H9 (cell line): ENCODE measurements around the gene GALNT17. TPM values are rescaled to one million over a fixed set of nuclear protein-coding genes. Genes with fewer than 3 reads are reported as not detected.
"Not testable (repeated sequence)": the region's sequence is repeated elsewhere in the genome, so short reads cannot be mapped to it uniquely, and the experiment has no call there.

Source experiments
- DNase-seq: peaks from one replicate; pipeline ENCODE4 v3.0.0-alpha.2; 2017
- H2AFZ ChIP-seq: one replicate; pipeline ENCODE4 v1.6.1; 2013; ENCODE audit warnings: mild to moderate bottlenecking, low read length, control low read depth, moderate library complexity
- H2AK5ac ChIP-seq: 2 replicates; pipeline ENCODE4 v1.6.1; 2013; ENCODE audit warnings: low read length, control low read depth, mixed read lengths; ENCODE audit not compliant: insufficient read length
- H2BK120ac ChIP-seq: one replicate; pipeline ENCODE4 v1.6.1; 2013; ENCODE audit warnings: low read depth, mild to moderate bottlenecking, low read length, control low read depth, inconsistent platforms; ENCODE audit not compliant: poor library complexity, severe bottlenecking
- H2BK12ac ChIP-seq: 2 replicates; pipeline ENCODE4 v1.6.1; 2013; ENCODE audit warnings: low read length, control low read depth, mixed read lengths, low read depth; ENCODE audit not compliant: insufficient read length
- H2BK15ac ChIP-seq: 2 replicates; pipeline ENCODE4 v1.6.1; 2013; ENCODE audit warnings: low read depth, low read length, control low read depth
- H2BK20ac ChIP-seq: one replicate; pipeline ENCODE4 v1.6.1; 2013; ENCODE audit warnings: low read depth, mild to moderate bottlenecking, low read length, control low read depth, inconsistent platforms; ENCODE audit not compliant: poor library complexity, severe bottlenecking
- H2BK5ac ChIP-seq: 2 replicates; pipeline ENCODE4 v1.6.1; 2013; ENCODE audit warnings: low read length, control low read depth, mixed read lengths; ENCODE audit not compliant: insufficient read length
- H3K14ac ChIP-seq: 2 replicates; pipeline ENCODE4 v1.6.1; 2013; ENCODE audit warnings: low read length, control low read depth; ENCODE audit not compliant: insufficient read depth
- H3K18ac ChIP-seq: 2 replicates; pipeline ENCODE4 v1.6.1; 2013; ENCODE audit warnings: low read depth, mild to moderate bottlenecking, mixed read lengths, low read length, control low read depth; ENCODE audit not compliant: insufficient read length
- H3K23ac ChIP-seq: 2 replicates; pipeline ENCODE4 v1.6.1; 2013; ENCODE audit warnings: low read length, control low read depth, mixed read lengths, low read depth; ENCODE audit not compliant: insufficient read length
- H3K23me2 ChIP-seq: 2 replicates; pipeline ENCODE4 v1.6.1; 2013; ENCODE audit warnings: low read depth, mild to moderate bottlenecking, mixed read lengths, low read length, control low read depth; ENCODE audit not compliant: insufficient read length, poor library complexity, severe bottlenecking
- H3K27ac ChIP-seq: 2 replicates; pipeline ENCODE4 v1.5.1; 2013; ENCODE audit warnings: low read length, control low read depth, mixed read lengths, low read depth; ENCODE audit not compliant: insufficient read length
- H3K27me3 ChIP-seq: 2 replicates; pipeline ENCODE4 v1.6.1; 2013; ENCODE audit warnings: low read length, control low read depth, inconsistent platforms; ENCODE audit not compliant: insufficient read depth
- H3K4ac ChIP-seq: 2 replicates; pipeline ENCODE4 v1.6.1; 2013; ENCODE audit warnings: low read depth, mild to moderate bottlenecking, control low read depth, inconsistent platforms, low read length, moderate library complexity
- H3K4me1 ChIP-seq: 2 replicates; pipeline ENCODE4 v1.6.1; 2013; ENCODE audit warnings: low read length, control low read depth, inconsistent platforms; ENCODE audit not compliant: insufficient read depth
- H3K4me2 ChIP-seq: 2 replicates; pipeline ENCODE4 v1.6.1; 2013; ENCODE audit warnings: low read length, control low read depth, mixed read lengths; ENCODE audit not compliant: insufficient read length, insufficient read depth
- H3K56ac ChIP-seq: 2 replicates; pipeline ENCODE4 v1.6.1; 2013; ENCODE audit warnings: low read depth, mild to moderate bottlenecking, mixed read lengths, low read length, control low read depth; ENCODE audit not compliant: insufficient read length
- H3K79me1 ChIP-seq: 2 replicates; pipeline ENCODE4 v1.6.1; 2013; ENCODE audit warnings: low read depth, mild to moderate bottlenecking, moderate library complexity, low read length, control low read depth, inconsistent platforms; ENCODE audit not compliant: insufficient read depth, poor library complexity, severe bottlenecking
- H3K79me2 ChIP-seq: 2 replicates; pipeline ENCODE4 v1.6.1; 2013; ENCODE audit warnings: low read length, control low read depth, inconsistent platforms; ENCODE audit not compliant: insufficient read depth
- H3K9ac ChIP-seq: 2 replicates; pipeline ENCODE4 v1.6.1; 2013; ENCODE audit warnings: low read length, control low read depth, mixed read lengths; ENCODE audit not compliant: insufficient read length; ENCODE audit errors: extremely low read depth
- H3K9me3 ChIP-seq: one replicate; pipeline ENCODE4 v1.6.1; 2013; ENCODE audit warnings: low read depth, low read length, inconsistent platforms; ENCODE audit not compliant: control insufficient read depth
- H3T11ph ChIP-seq: one replicate; pipeline ENCODE4 v1.6.1; 2013; ENCODE audit warnings: mild to moderate bottlenecking, low read length, control low read depth, inconsistent platforms
- H4K20me1 ChIP-seq: one replicate; pipeline ENCODE4 v1.6.1; 2013; ENCODE audit not compliant: control insufficient read depth, insufficient read length, insufficient read depth
- H4K5ac ChIP-seq: 2 replicates; pipeline ENCODE4 v1.6.1; 2013; ENCODE audit warnings: low read depth, mild to moderate bottlenecking, mixed read lengths, low read length, control low read depth; ENCODE audit not compliant: insufficient read length
- H4K8ac ChIP-seq: replicated peaks from 2 replicates; pipeline ENCODE4 v1.6.1; 2013; ENCODE audit warnings: low read length, control low read depth, mixed read lengths, low read depth; ENCODE audit not compliant: insufficient read length
- H4K91ac ChIP-seq: 2 replicates; pipeline ENCODE4 v1.6.1; 2013; ENCODE audit warnings: low read depth, mild to moderate bottlenecking, moderate library complexity, mixed read lengths, low read length, control low read depth; ENCODE audit not compliant: insufficient read length
- H3K27ac Mint-ChIP-seq, 3 experiments: 2 replicates in 2 of 3; 3 replicates in 1 of 3; pipeline ENCODE4 v1.8.0; 2020 to 2021; ENCODE audit warnings: mixed read lengths in 3 of 3, mild to moderate bottlenecking in 1 of 3, moderate library complexity in 1 of 3
- H3K27me3 Mint-ChIP-seq: 2 replicates; pipeline ENCODE4 v1.8.0; 2021; ENCODE audit warnings: low read depth, mild to moderate bottlenecking, moderate library complexity, mixed read lengths
- H3K36me3 Mint-ChIP-seq, 3 experiments: 2 replicates in 2 of 3; 3 replicates in 1 of 3; pipeline ENCODE4 v1.8.0; 2020 to 2021; ENCODE audit warnings: low read depth in 3 of 3, mixed read lengths in 3 of 3; ENCODE audit not compliant: insufficient read depth in 1 of 3
- H3K4me1 Mint-ChIP-seq, 2 experiments: 2 replicates each; pipeline ENCODE4 v1.8.0; 2020; ENCODE audit warnings: mixed read lengths in 2 of 2
- H3K4me3 Mint-ChIP-seq, 2 experiments: 2 replicates in 1 of 2; 3 replicates in 1 of 2; pipeline ENCODE4 v1.8.0; 2020 to 2021; ENCODE audit warnings: mild to moderate bottlenecking in 2 of 2, mixed read lengths in 2 of 2, moderate library complexity in 1 of 2
- H3K9me3 Mint-ChIP-seq, 2 experiments: 2 replicates in 1 of 2; 3 replicates in 1 of 2; pipeline ENCODE4 v1.8.0; 2020; ENCODE audit warnings: mild to moderate bottlenecking in 2 of 2, mixed read lengths in 2 of 2, moderate library complexity in 1 of 2
- CTCF ChIP-seq: fragments of 200-600 bp; sonication (generic); conservative IDR thresholded peaks from 3 replicates; pipeline ENCODE4 v1.8.0; 2021; ENCODE audit warnings: antibody characterized with exemption, mild to moderate bottlenecking
- WGBS: extraction: QIAGEN DNeasy Blood & Tissue Kit; methylation state at CpG from one replicate; pipeline ENCODE4 v1.1.7; 2013; ENCODE audit warnings: missing lambda C conversion rate, low lambda C conversion rate, mixed read lengths; ENCODE audit not compliant: insufficient read length; ENCODE audit errors: extremely low coverage; 5-methylcytosine and 5-hydroxymethylcytosine counted together
- total RNA-seq: library from RNA; stranded (reverse); gene quantifications from 2 replicates; pipeline ENCODE4 v1.2.1, GENCODE V29; 2021

The GALNT17 gene
- total RNA-seq, 1 experiment from 2014 or later, result 43.2 TPM

- H4K5ac ChIP-seq, result no peak overlapping the region
- no peak overlapping the region for H3K27ac ChIP-seq
- no peak overlapping the region for H3T11ph ChIP-seq
- H3K4me1 ChIP-seq, result no peaks in the 10 kb centered on the region
- peaks cover 13% of the 10 kb centered on the region for H3K9me3 ChIP-seq
- no peak overlapping the region for H2BK20ac ChIP-seq
- no peak overlapping the region for H2BK15ac ChIP-seq
- peaks cover 9 to 27% of the 10 kb centered on the region in 2 experiments for H3K4me1 Mint-ChIP-seq
- H3K79me1 ChIP-seq, result peaks cover 3% of the 10 kb centered on the region
- H3K18ac ChIP-seq, result no peak overlapping the region
- no peaks in the 10 kb centered on the region for H4K20me1 ChIP-seq
- H3K27me3 ChIP-seq, result no peaks in the 10 kb centered on the region
- no peak overlapping the region for H3K4ac ChIP-seq
- H2BK12ac ChIP-seq, result no peak overlapping the region
- H3K27ac Mint-ChIP-seq, result peak overlapping the region in 1 of 3 experiments; percentile 39; a peak in 3 of 7 replicates
- no peak overlapping the region for H3K4me2 ChIP-seq
- H3K23ac ChIP-seq, result no peak overlapping the region
- no peaks in the 10 kb centered on the region for H3K27me3 Mint-ChIP-seq
- H3K36me3 Mint-ChIP-seq, result peaks cover 46 to 68% (median 49%) of the 10 kb centered on the region in 3 experiments
- no peak overlapping the region for H2BK120ac ChIP-seq
- H3K4me3 Mint-ChIP-seq, result no peak overlapping the region
- WGBS, result no CpG with 5 or more reads among the region's 7 CpGs
- H3K56ac ChIP-seq, result no peak overlapping the region
- peaks cover 37 to 44% of the 10 kb centered on the region in 2 experiments for H3K9me3 Mint-ChIP-seq
- no peak overlapping the region for H3K14ac ChIP-seq
- peaks cover 18% of the 10 kb centered on the region; the same call in 1 of the 2 replicates for H3K79me2 ChIP-seq
- no peak for DNase-seq
- H4K91ac ChIP-seq, result no peak overlapping the region
- H3K9ac ChIP-seq, result no peak overlapping the region
- H2BK5ac ChIP-seq, result no peak overlapping the region
- H4K8ac ChIP-seq, result no peak overlapping the region
- no peak overlapping the region for H2AK5ac ChIP-seq
- TF ChIP-seq CTCF, result no peak
- H3K23me2 ChIP-seq, result no peaks in the 10 kb centered on the region
- H2AFZ ChIP-seq, result no peak overlapping the region
These were observed 129.1 kb downstream of the GALNT17 start for GRCh38 chr7:71261066-71261465.

- DNase-seq, H3K9me3 ChIP-seq, H2BK5ac ChIP-seq, H3K27ac ChIP-seq, H4K91ac ChIP-seq, H3K4ac ChIP-seq, H4K8ac ChIP-seq, H4K5ac ChIP-seq, H3K27me3 Mint-ChIP-seq, H3K18ac ChIP-seq, H2BK15ac ChIP-seq, H2AK5ac ChIP-seq, H3K14ac ChIP-seq, H3K79me1 ChIP-seq, H4K20me1 ChIP-seq, H3K23ac ChIP-seq, H2BK120ac ChIP-seq, H3K9ac ChIP-seq, H2BK12ac ChIP-seq, H3K4me1 ChIP-seq, H3T11ph ChIP-seq, H3K4me3 Mint-ChIP-seq, H3K27ac Mint-ChIP-seq, H2BK20ac ChIP-seq, H3K56ac ChIP-seq, H3K4me2 ChIP-seq, H2AFZ ChIP-seq, H3K23me2 ChIP-seq, H3K27me3 ChIP-seq: not testable (repeated sequence)
- no CpG with 5 or more reads among the region's 5 CpGs for WGBS
- H3K36me3 Mint-ChIP-seq, result peaks cover 35 to 54% (median 42%) of the 10 kb centered on the region in 3 experiments
- H3K79me2 ChIP-seq, result peaks cover 18% of the 10 kb centered on the region; the same call in 1 of the 2 replicates
- peaks cover 24 to 29% of the 10 kb centered on the region in 2 experiments for H3K9me3 Mint-ChIP-seq
- H3K4me1 Mint-ChIP-seq, result peaks cover 24 to 34% of the 10 kb centered on the region in 2 experiments
These were observed 130.9 kb downstream of the GALNT17 start for GRCh38 chr7:71262834-71263233.
